ENCODE measurements around the gene PAPLN. TPM values are rescaled to one million over a fixed set of nuclear protein-coding genes. Genes with fewer than 3 reads are reported as not detected.

The PAPLN gene
- total RNA-seq, 1 experiment from 2014 or later, result 22.2 TPM

- Histone ChIP-seq H3K4me3 (ENCODE audit: low read depth in 2 of 2, low read length in 2 of 2) (no peak overlapping the region), H3K27ac (ENCODE audit: low read length) (no peak overlapping the region), H3K27me3 (ENCODE audit: control insufficient read depth, insufficient read depth, low read length) (no peaks in the 10 kb centered on the region), H3K4me1 (ENCODE audit: control insufficient read depth, insufficient read depth, low read length) (no peaks in the 10 kb centered on the region), H3K36me3 (ENCODE audit: control insufficient read depth, insufficient read depth, low read length) (no peaks in the 10 kb centered on the region), H3K9me3 (ENCODE audit: control insufficient read depth, insufficient read depth, low read depth, low read length) (no peaks in the 10 kb centered on the region)
- ChIA-PET POLR2A (no interaction called here), CTCF (no interaction called here)
- no TSS peak for BruUV-seq (replicated peaks)
- no peak for DNase-seq (ENCODE audit: low read depth, low spot score)
- intact Hi-C loops (cut with micrococcal nuclease; ENCODE audit: unreplicated experiment), result no loop called here
- ATAC-seq, result no peak
- TF ChIP-seq POLR2AphosphoS5 (IDR thresholded peaks at IDR 0.05; ENCODE audit: low read depth, low read length), result no peak
- no peak for TF ChIP-seq TCF7L2 (IDR thresholded peaks at IDR 0.05; ENCODE audit: low read depth, low read length)
- no peak for TF ChIP-seq SIN3A (IDR thresholded peaks at IDR 0.05; ENCODE audit: borderline replicate concordance, insufficient read depth, low read depth, low read length)
- TF ChIP-seq, protein P1, sequence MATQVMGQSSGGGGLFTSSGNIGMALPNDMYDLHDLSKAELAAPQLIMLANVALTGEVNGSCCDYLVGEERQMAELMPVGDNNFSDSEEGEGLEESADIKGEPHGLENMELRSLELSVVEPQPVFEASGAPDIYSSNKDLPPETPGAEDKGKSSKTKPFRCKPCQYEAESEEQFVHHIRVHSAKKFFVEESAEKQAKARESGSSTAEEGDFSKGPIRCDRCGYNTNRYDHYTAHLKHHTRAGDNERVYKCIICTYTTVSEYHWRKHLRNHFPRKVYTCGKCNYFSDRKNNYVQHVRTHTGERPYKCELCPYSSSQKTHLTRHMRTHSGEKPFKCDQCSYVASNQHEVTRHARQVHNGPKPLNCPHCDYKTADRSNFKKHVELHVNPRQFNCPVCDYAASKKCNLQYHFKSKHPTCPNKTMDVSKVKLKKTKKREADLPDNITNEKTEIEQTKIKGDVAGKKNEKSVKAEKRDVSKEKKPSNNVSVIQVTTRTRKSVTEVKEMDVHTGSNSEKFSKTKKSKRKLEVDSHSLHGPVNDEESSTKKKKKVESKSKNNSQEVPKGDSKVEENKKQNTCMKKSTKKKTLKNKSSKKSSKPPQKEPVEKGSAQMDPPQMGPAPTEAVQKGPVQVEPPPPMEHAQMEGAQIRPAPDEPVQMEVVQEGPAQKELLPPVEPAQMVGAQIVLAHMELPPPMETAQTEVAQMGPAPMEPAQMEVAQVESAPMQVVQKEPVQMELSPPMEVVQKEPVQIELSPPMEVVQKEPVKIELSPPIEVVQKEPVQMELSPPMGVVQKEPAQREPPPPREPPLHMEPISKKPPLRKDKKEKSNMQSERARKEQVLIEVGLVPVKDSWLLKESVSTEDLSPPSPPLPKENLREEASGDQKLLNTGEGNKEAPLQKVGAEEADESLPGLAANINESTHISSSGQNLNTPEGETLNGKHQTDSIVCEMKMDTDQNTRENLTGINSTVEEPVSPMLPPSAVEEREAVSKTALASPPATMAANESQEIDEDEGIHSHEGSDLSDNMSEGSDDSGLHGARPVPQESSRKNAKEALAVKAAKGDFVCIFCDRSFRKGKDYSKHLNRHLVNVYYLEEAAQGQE (IDR thresholded peaks at IDR 0.05; ENCODE audit: insufficient read depth in 1 of 2, low read depth in 2 of 2, low read length in 1 of 2), result no peak
- TF ChIP-seq, protein P2, sequence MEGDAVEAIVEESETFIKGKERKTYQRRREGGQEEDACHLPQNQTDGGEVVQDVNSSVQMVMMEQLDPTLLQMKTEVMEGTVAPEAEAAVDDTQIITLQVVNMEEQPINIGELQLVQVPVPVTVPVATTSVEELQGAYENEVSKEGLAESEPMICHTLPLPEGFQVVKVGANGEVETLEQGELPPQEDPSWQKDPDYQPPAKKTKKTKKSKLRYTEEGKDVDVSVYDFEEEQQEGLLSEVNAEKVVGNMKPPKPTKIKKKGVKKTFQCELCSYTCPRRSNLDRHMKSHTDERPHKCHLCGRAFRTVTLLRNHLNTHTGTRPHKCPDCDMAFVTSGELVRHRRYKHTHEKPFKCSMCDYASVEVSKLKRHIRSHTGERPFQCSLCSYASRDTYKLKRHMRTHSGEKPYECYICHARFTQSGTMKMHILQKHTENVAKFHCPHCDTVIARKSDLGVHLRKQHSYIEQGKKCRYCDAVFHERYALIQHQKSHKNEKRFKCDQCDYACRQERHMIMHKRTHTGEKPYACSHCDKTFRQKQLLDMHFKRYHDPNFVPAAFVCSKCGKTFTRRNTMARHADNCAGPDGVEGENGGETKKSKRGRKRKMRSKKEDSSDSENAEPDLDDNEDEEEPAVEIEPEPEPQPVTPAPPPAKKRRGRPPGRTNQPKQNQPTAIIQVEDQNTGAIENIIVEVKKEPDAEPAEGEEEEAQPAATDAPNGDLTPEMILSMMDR (IDR thresholded peaks at IDR 0.05), result no peak
- in situ Hi-C loops (cut with HindIII; ENCODE audit: low pct_unique_long_range_greater_than_20kb, low sequenced_read_pairs), result no loop called here
These were observed 20.8 kb downstream of the PAPLN start for GRCh38 chr14:73258076-73258475.

- intact Hi-C loops (cut with micrococcal nuclease; ENCODE audit: unreplicated experiment), result no loop called here
- CTCF ChIA-PET, result no interaction called here
- Histone ChIP-seq H3K36me3 (ENCODE audit: control insufficient read depth, insufficient read depth, low read length) (no peaks in the 10 kb centered on the region), H3K4me1 (ENCODE audit: control insufficient read depth, insufficient read depth, low read length) (no peaks in the 10 kb centered on the region), H3K9me3 (ENCODE audit: control insufficient read depth, insufficient read depth, low read depth, low read length) (no peaks in the 10 kb centered on the region), H3K27ac (ENCODE audit: low read length) (no peak overlapping the region), H3K4me3 (ENCODE audit: low read depth in 2 of 2, low read length in 2 of 2) (no peak overlapping the region), H3K27me3 (ENCODE audit: control insufficient read depth, insufficient read depth, low read length) (no peaks in the 10 kb centered on the region)
- DNase-seq (ENCODE audit: low read depth, low spot score) (no peak), ATAC-seq (no peak)
- no TSS peak for BruUV-seq (replicated peaks)
- no peak for TF ChIP-seq SIN3A (IDR thresholded peaks at IDR 0.05; ENCODE audit: borderline replicate concordance, insufficient read depth, low read depth, low read length)
- TF ChIP-seq TCF7L2 (IDR thresholded peaks at IDR 0.05; ENCODE audit: low read depth, low read length), result no peak
- TF ChIP-seq, protein P2 (IDR thresholded peaks at IDR 0.05), result no peak
- no peak for TF ChIP-seq POLR2AphosphoS5 (IDR thresholded peaks at IDR 0.05; ENCODE audit: low read depth, low read length)
- TF ChIP-seq, protein P1 (IDR thresholded peaks at IDR 0.05; ENCODE audit: insufficient read depth in 1 of 2, low read depth in 2 of 2, low read length in 1 of 2), result no peak
- in situ Hi-C loops (cut with HindIII; ENCODE audit: low pct_unique_long_range_greater_than_20kb, low sequenced_read_pairs), result no loop called here
- POLR2A ChIA-PET, result no interaction called here
These were observed 21.7 kb downstream of the PAPLN start for GRCh38 chr14:73258845-73259611.
